Measurements from ENCODE around the gene GALM.

DNA sequence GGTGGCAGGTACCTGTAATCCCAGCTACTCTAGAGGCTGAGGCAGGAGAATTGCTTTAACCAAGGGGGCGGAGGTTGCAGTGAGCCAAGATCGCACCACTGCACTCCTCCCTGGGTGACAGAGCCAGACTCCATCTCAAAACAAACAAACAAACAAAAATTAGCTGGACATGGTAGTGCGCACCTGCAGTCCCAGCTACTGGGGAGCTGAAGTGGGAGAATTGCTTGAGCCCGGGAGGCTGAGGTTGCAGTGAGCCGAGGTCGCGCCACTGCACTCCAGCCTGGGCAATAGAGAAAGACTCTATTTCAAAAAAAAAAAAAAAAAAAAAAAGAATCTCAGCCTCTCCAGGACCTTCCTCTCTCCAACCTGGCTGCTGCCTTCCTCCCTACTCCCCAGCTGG, 65.2 kb downstream of the GALM start:
- TF ChIP-seq JUND (CRISPR knock-in tag; IDR thresholded peaks at IDR 0.05) (no peak), ZNF24 (IDR thresholded peaks at IDR 0.05) (no peak), ZNF143 (CRISPR knock-in tag; IDR thresholded peaks at IDR 0.05) (no peak), TBP (CRISPR knock-in tag; IDR thresholded peaks at IDR 0.05) (no peak)

Data from HepG2 (cell line).